NCI-H146 treated with DMSO at 0.1 percent for 48 hours (cell line): ENCODE results near the gene TEX22.

ENCODE experiments used
- DNase-seq: peaks from one replicate; lab custom pipeline; 2025; ENCODE audit not compliant: unreplicated experiment; lab: John Stamatoyannopoulos, UW

Gene TEX22

GRCh38 chr14:105419195-105420091, 21.1 kb downstream of the TEX22 start, which contains the start of gene MTA1:
TSS of gene MTA1 (plus strand) at chr14:105419827. CDS start at chr14:105420036, 209 bp downstream.
- DNase-seq, result no peak

GRCh38 chr14:105420101-105420973, 22.0 kb downstream of the TEX22 start:
- DNase-seq, result no peak

GRCh38 chr14:105420974-105421674, 22.8 kb downstream of the TEX22 start:
- DNase-seq, result no peak

GRCh38 chr14:105421723-105422615, 23.6 kb downstream of the TEX22 start:
- no peak for DNase-seq

- DNase-seq, result no peak
These were observed 24.6 kb downstream of the TEX22 start for GRCh38 chr14:105422695-105423487.

- no peak for DNase-seq
These were observed 25.3 kb downstream of the TEX22 start for GRCh38 chr14:105423488-105424195.

GRCh38 chr14:105424861-105425260, 26.5 kb downstream of the TEX22 start:
- no peak for DNase-seq

- DNase-seq, result no peak
These were observed 27.5 kb downstream of the TEX22 start for GRCh38 chr14:105425823-105426247.

- no peak for DNase-seq
These were observed 28.2 kb downstream of the TEX22 start for GRCh38 chr14:105426416-105427130.

- DNase-seq, result no peak
These were observed 29.1 kb downstream of the TEX22 start for GRCh38 chr14:105427412-105427811.

- no peak for DNase-seq
These were observed 29.7 kb downstream of the TEX22 start for GRCh38 chr14:105427936-105428485.

- DNase-seq, result no peak
These were observed 31.7 kb downstream of the TEX22 start for GRCh38 chr14:105430042-105430441.

- DNase-seq, result no peak
These were observed 32.2 kb downstream of the TEX22 start for GRCh38 chr14:105430565-105430964.

GRCh38 chr14:105431256-105431655, 32.9 kb downstream of the TEX22 start:
- DNase-seq, result no peak

- DNase-seq, result no peak
These were observed 34.3 kb downstream of the TEX22 start for GRCh38 chr14:105432657-105433056.

- no peak for DNase-seq
These were observed 34.8 kb downstream of the TEX22 start for GRCh38 chr14:105433161-105433605.

- no peak for DNase-seq
These were observed 38.1 kb downstream of the TEX22 start for GRCh38 chr14:105436402-105436801.
